OCI-LY7 (cell line): ENCODE measurements around the gene BRD7. TPM values are rescaled to one million over a fixed set of nuclear protein-coding genes. Genes with fewer than 3 reads are reported as not detected.

Experiments
- BruUV-seq: library from RNA; stranded (reverse); fragments of 400-500 nt; replicated peaks from 2 replicates; lab custom pipeline; 2021; lab: Mats Ljungman, UMichigan
- CTCF ChIA-PET: fragments of 300-600 bp; sonication (Branson Sonifier 250); formaldehyde crosslinking; loops from one replicate; lab custom pipeline; 2022; ENCODE audit warnings: antibody characterized with exemption; ENCODE audit not compliant: unreplicated experiment; lab: Charles Lee
- POLR2A ChIA-PET: fragments of 300-600 bp; sonication (Branson Sonifier 250); formaldehyde crosslinking; loops from one replicate; lab custom pipeline; 2022; ENCODE audit warnings: antibody characterized with exemption; lab: Charles Lee
- DNase-seq: peaks from one replicate; pipeline ENCODE4 v3.0.0-alpha.2; 2015; ENCODE audit warnings: low spot score
- H2AFZ ChIP-seq: fragments of 200-600 bp; sonication (generic), shearing (Covaris generic); 2 replicates; pipeline ENCODE4 v1.6.1; 2014; ENCODE audit warnings: mild to moderate bottlenecking, antibody characterized with exemption, low read length, moderate library complexity
- H3K27ac ChIP-seq: fragments of 200-600 bp; sonication (generic); 2 replicates; pipeline ENCODE4 v1.5.1; 2014; ENCODE audit warnings: mixed run types, low read depth, mild to moderate bottlenecking, moderate library complexity, low read length, inconsistent platforms; ENCODE audit not compliant: poor library complexity, severe bottlenecking
- H3K36me3 ChIP-seq: fragments of 200-600 bp; sonication (generic); 2 replicates; pipeline ENCODE4 v1.6.1; 2014; ENCODE audit warnings: mild to moderate bottlenecking, antibody characterized with exemption, low read length, moderate library complexity, mixed read lengths; ENCODE audit not compliant: insufficient read depth
- H3K4me1 ChIP-seq: fragments of 200-600 bp; sonication (generic); 2 replicates; pipeline ENCODE4 v1.5.1; 2014; ENCODE audit warnings: mild to moderate bottlenecking, low read length; ENCODE audit not compliant: insufficient read depth, poor library complexity, severe bottlenecking
- H3K4me2 ChIP-seq: fragments of 200-600 bp; sonication (generic); 2 replicates; pipeline ENCODE4 v1.6.1; 2014; ENCODE audit warnings: mild to moderate bottlenecking, low read length
- H3K4me3 ChIP-seq: fragments of 200-600 bp; sonication (generic); 2 replicates; pipeline ENCODE4 v1.5.1; 2014; ENCODE audit warnings: mild to moderate bottlenecking, low read depth, low read length; ENCODE audit not compliant: poor library complexity, severe bottlenecking
- H3K79me2 ChIP-seq: fragments of 200-600 bp; sonication (generic); 2 replicates; pipeline ENCODE4 v1.6.1; 2016; ENCODE audit warnings: low read depth, mild to moderate bottlenecking, low read length, moderate library complexity, mixed read lengths; ENCODE audit not compliant: insufficient read depth
- H3K9me2 ChIP-seq: fragments of 200-600 bp; sonication (generic); 2 replicates; pipeline ENCODE4 v1.6.1; 2016; ENCODE audit warnings: mild to moderate bottlenecking, low read length, mixed read lengths; ENCODE audit not compliant: insufficient read depth
- H3K9me3 ChIP-seq: fragments of 200-600 bp; sonication (generic); 2 replicates; pipeline ENCODE4 v1.6.1; 2014; ENCODE audit warnings: mild to moderate bottlenecking, mixed run types, low read length, mixed read lengths
- H4K20me1 ChIP-seq: fragments of 200-600 bp; sonication (generic); 2 replicates; pipeline ENCODE4 v1.6.1; 2014; ENCODE audit warnings: mild to moderate bottlenecking, antibody characterized with exemption, low read length, moderate library complexity, mixed read lengths; ENCODE audit not compliant: insufficient read depth
- CTCF ChIP-seq: fragments of 200-600 bp; sonication (generic); conservative IDR thresholded peaks from 2 replicates; pipeline ENCODE4 v1.5.1; 2014; ENCODE audit warnings: mild to moderate bottlenecking, antibody characterized with exemption, low read length, moderate library complexity, mixed read lengths
- EZH2phosphoT487 ChIP-seq: fragments of 200-600 bp; sonication (generic); IDR thresholded peaks from 2 replicates; pipeline ENCODE4 v1.6.1; 2018; ENCODE audit warnings: low read depth, borderline replicate concordance, mild to moderate bottlenecking, mixed run types, antibody characterized with exemption, low read length, moderate library complexity, mixed read lengths
- intact Hi-C: fragments of 100-400 bp; cut with micrococcal nuclease; formaldehyde crosslinking; loops from one replicate; pipeline ENCODE4 v1.10.0; 2022; ENCODE audit not compliant: unreplicated experiment
- total RNA-seq, 2 experiments: library from RNA; depleted of rRNA in 1 of 2; stranded (reverse); fragments of >200 nt in 1 of 2; shearing (Covaris generic) in 1 of 2; gene quantifications; 2 replicates each; pipeline ENCODE4 v1.2.3, GENCODE V29; 2014 to 2022

The BRD7 gene
- total RNA-seq, 2 experiments from 2014 or later, result 78.5 to 105 TPM

- H3K4me3 ChIP-seq, result no peak overlapping the region
- H3K9me3 ChIP-seq, result peaks cover 37% of the 10 kb centered on the region
- H2AFZ ChIP-seq, result no peak overlapping the region
- POLR2A ChIA-PET, result interaction anchor here (0.7 kb wide), 2 partner anchors 13 to 324 kb away, joined by 3 to 5 read pairs; no protein-coding TSS in a partner anchor
- DNase-seq, result no peak
- BruUV-seq, result no TSS peak
- no peaks in the 10 kb centered on the region for H3K9me2 ChIP-seq
- CTCF ChIA-PET, result interaction anchor here (0.6 kb wide), 2 partner anchors 168 to 736 kb away, joined by 4 to 6 read pairs; no protein-coding TSS in a partner anchor
- intact Hi-C loops, result no loop called here
- H3K4me2 ChIP-seq, result no peak overlapping the region
- TF ChIP-seq CTCF (no peak), EZH2phosphoT487 (no peak)
- H3K4me1 ChIP-seq, result no peaks in the 10 kb centered on the region
- no peaks in the 10 kb centered on the region for H4K20me1 ChIP-seq
- no peak overlapping the region for H3K27ac ChIP-seq
- H3K36me3 ChIP-seq, result no peaks in the 10 kb centered on the region
- no peaks in the 10 kb centered on the region for H3K79me2 ChIP-seq
These were observed 45.4 kb upstream of the BRD7 start for GRCh38 chr16:50414152-50414551.

- intact Hi-C loops, result no loop called here
- ChIA-PET CTCF (no interaction called here), POLR2A (no interaction called here)
- H3K36me3 ChIP-seq, result no peaks in the 10 kb centered on the region
- no peak overlapping the region for H3K4me2 ChIP-seq
- no peaks in the 10 kb centered on the region for H4K20me1 ChIP-seq
- H3K9me2 ChIP-seq, result no peaks in the 10 kb centered on the region
- H3K27ac ChIP-seq, result no peak overlapping the region
- peaks cover 12% of the 10 kb centered on the region; the same call in 1 of the 2 replicates for H3K9me3 ChIP-seq
- H3K4me3 ChIP-seq, result no peak overlapping the region
- no peaks in the 10 kb centered on the region for H3K79me2 ChIP-seq
- no peak overlapping the region for H2AFZ ChIP-seq
- DNase-seq, result no peak
- BruUV-seq, result no TSS peak
- H3K4me1 ChIP-seq, result no peaks in the 10 kb centered on the region
- TF ChIP-seq CTCF, result no peak
- TF ChIP-seq EZH2phosphoT487, result no peak
These were observed 42.2 kb upstream of the BRD7 start for GRCh38 chr16:50411034-50411433.

GRCh38 chr16:50408001-50408561, 39.3 kb upstream of the BRD7 start:
- CTCF ChIA-PET, result no interaction called here
- no peaks in the 10 kb centered on the region for H4K20me1 ChIP-seq
- intact Hi-C loops, result no loop called here
- no peak overlapping the region for H3K27ac ChIP-seq
- 0 out of 2 replicates have a peak, but pooled peaks cover 4% of the 10 kb centered on the region for H3K9me3 ChIP-seq
- H3K36me3 ChIP-seq, result no peaks in the 10 kb centered on the region
- no peaks in the 10 kb centered on the region for H3K4me1 ChIP-seq
- no peak overlapping the region for H3K4me2 ChIP-seq
- no peak overlapping the region for H3K4me3 ChIP-seq
- no TSS peak for BruUV-seq
- H2AFZ ChIP-seq, result no peak overlapping the region
- H3K9me2 ChIP-seq, result no peaks in the 10 kb centered on the region
- TF ChIP-seq CTCF, result no peak
- no peak for TF ChIP-seq EZH2phosphoT487
- no peak for DNase-seq
- H3K79me2 ChIP-seq, result no peaks in the 10 kb centered on the region
- POLR2A ChIA-PET, result no interaction called here
